B cell (primary cell): ENCODE data around the gene ST7L.

ENCODE experiments used
- EZH2 ChIP-seq: IDR thresholded peaks from 2 replicates; pipeline ENCODE4 v1.6.1; 2012; ENCODE audit warnings: borderline replicate concordance, low read depth, mild to moderate bottlenecking, moderate library complexity, low read length; ENCODE audit not compliant: insufficient read depth, poor library complexity, severe bottlenecking
- TF ChIP-seq, protein P1 (sequence below): fragments of 200-600 bp; IDR thresholded peaks from one replicate; pipeline ENCODE4 v1.8.0; 2022; ENCODE audit warnings: antibody characterized with exemption, mild to moderate bottlenecking

DNA sequence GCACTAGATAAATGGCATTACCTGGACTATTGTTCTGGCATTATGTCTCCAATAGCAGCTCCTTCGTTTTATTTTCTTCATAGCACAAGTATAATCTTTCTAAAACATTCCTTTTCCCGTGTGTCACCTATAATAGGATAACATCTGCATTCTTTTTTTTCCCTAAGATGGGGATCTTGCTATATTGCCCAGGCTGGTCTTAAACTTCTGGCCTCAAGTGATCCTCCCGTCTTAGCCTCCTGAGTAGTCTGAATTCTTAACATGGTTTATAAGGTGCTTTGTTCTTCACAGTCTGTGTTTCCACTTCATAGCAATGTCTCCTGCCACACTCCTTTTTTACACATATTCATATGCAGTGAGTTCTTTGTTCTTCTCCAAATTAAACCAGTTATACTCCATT, 46.9 kb upstream of the ST7L start:
- TF ChIP-seq, protein P1, sequence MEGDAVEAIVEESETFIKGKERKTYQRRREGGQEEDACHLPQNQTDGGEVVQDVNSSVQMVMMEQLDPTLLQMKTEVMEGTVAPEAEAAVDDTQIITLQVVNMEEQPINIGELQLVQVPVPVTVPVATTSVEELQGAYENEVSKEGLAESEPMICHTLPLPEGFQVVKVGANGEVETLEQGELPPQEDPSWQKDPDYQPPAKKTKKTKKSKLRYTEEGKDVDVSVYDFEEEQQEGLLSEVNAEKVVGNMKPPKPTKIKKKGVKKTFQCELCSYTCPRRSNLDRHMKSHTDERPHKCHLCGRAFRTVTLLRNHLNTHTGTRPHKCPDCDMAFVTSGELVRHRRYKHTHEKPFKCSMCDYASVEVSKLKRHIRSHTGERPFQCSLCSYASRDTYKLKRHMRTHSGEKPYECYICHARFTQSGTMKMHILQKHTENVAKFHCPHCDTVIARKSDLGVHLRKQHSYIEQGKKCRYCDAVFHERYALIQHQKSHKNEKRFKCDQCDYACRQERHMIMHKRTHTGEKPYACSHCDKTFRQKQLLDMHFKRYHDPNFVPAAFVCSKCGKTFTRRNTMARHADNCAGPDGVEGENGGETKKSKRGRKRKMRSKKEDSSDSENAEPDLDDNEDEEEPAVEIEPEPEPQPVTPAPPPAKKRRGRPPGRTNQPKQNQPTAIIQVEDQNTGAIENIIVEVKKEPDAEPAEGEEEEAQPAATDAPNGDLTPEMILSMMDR: no peak
- TF ChIP-seq EZH2: no peak
